ENCODE results near the gene VSTM2B.

Gene VSTM2B

GRCh38 chr19:29538146-29538545 lies 12.4 kb downstream of the VSTM2B start:
- no peak for TF ChIP-seq CTCF (IDR thresholded peaks at IDR 0.05; ENCODE audit: insufficient read depth, missing control alignments)
- DNase-seq (ENCODE audit: insufficient read length, low spot score) (no peak), FAIRE-seq (no peak)

- no peak for TF ChIP-seq CTCF (IDR thresholded peaks at IDR 0.05; ENCODE audit: insufficient read depth, missing control alignments)
- no peak for FAIRE-seq
- DNase-seq (ENCODE audit: insufficient read length, low spot score): no peak
Observed at GRCh38 chr19:29538651-29539050, 12.9 kb downstream of the VSTM2B start.

GRCh38 chr19:29539131-29539530 lies 13.3 kb downstream of the VSTM2B start:
- TF ChIP-seq CTCF (IDR thresholded peaks at IDR 0.05; ENCODE audit: insufficient read depth, missing control alignments): no peak
- DNase-seq (ENCODE audit: insufficient read length, low spot score) (no peak), FAIRE-seq (no peak)

GRCh38 chr19:29539670-29540069 lies 13.9 kb downstream of the VSTM2B start:
- FAIRE-seq (no peak), DNase-seq (ENCODE audit: insufficient read length, low spot score) (no peak)
- no peak for TF ChIP-seq CTCF (IDR thresholded peaks at IDR 0.05; ENCODE audit: insufficient read depth, missing control alignments)

- TF ChIP-seq CTCF (IDR thresholded peaks at IDR 0.05; ENCODE audit: insufficient read depth, missing control alignments): no peak
- no peak for DNase-seq (ENCODE audit: insufficient read length, low spot score)
- no peak for FAIRE-seq
Observed at GRCh38 chr19:29540114-29540513, 14.3 kb downstream of the VSTM2B start.

GRCh38 chr19:29541473-29542253 lies 15.9 kb downstream of the VSTM2B start:
- FAIRE-seq (no peak), DNase-seq (ENCODE audit: insufficient read length, low spot score) (no peak)
- TF ChIP-seq CTCF (IDR thresholded peaks at IDR 0.05; ENCODE audit: insufficient read depth, missing control alignments): no peak

- DNase-seq (ENCODE audit: insufficient read length, low spot score) (no peak), FAIRE-seq (no peak)
- TF ChIP-seq CTCF (IDR thresholded peaks at IDR 0.05; ENCODE audit: insufficient read depth, missing control alignments): no peak
Observed at GRCh38 chr19:29542327-29542726, 16.5 kb downstream of the VSTM2B start.
